Activated CD8-positive, alpha-beta T cell treated with anti-CD3 and anti-CD28 coated beads for 36 hours (primary cell): ENCODE data around the gene WNT3A. TPM values are rescaled to one million over a fixed set of nuclear protein-coding genes. Genes with fewer than 3 reads are reported as not detected.

Experiments used
- ATAC-seq: fragments of 200-7000 bp; cut with Tn5 transposase; one replicate; pipeline ENCODE4 v1.10.0; 2021; ENCODE audit warnings: mild to moderate bottlenecking, moderate library complexity
- CTCF ChIA-PET: fragments of 350-600 bp; sonication (Branson Sonifier 250); formaldehyde crosslinking; loops from one replicate; lab custom pipeline; 2021; ENCODE audit warnings: antibody characterized with exemption; lab: Charles Lee
- POLR2A ChIA-PET: fragments of 350-600 bp; sonication (Branson Sonifier 250); formaldehyde crosslinking; loops from one replicate; lab custom pipeline; 2021; ENCODE audit warnings: antibody characterized with exemption; lab: Charles Lee
- DNase-seq: peaks from one replicate; pipeline ENCODE4 v3.0.0-alpha.2; 2020
- H3K27ac Mint-ChIP-seq: one replicate; pipeline ENCODE4 v1.8.0; 2021; ENCODE audit warnings: mild to moderate bottlenecking, mixed read lengths
- H3K27me3 Mint-ChIP-seq: one replicate; pipeline ENCODE4 v1.8.0; 2021; ENCODE audit warnings: mixed read lengths
- H3K36me3 Mint-ChIP-seq: one replicate; pipeline ENCODE4 v1.8.0; 2021; ENCODE audit warnings: low read depth, mixed read lengths
- H3K4me1 Mint-ChIP-seq: one replicate; pipeline ENCODE4 v1.8.0; 2021; ENCODE audit warnings: low read depth, mixed read lengths
- H3K4me3 Mint-ChIP-seq: one replicate; pipeline ENCODE4 v1.8.0; 2021; ENCODE audit warnings: mild to moderate bottlenecking, moderate library complexity, mixed read lengths
- H3K9me3 Mint-ChIP-seq: one replicate; pipeline ENCODE4 v1.8.0; 2021; ENCODE audit warnings: mixed read lengths
- intact Hi-C: fragments of 100-400 bp; cut with micrococcal nuclease; formaldehyde crosslinking; loops from one replicate; pipeline ENCODE4 v1.10.0; 2022
- total RNA-seq, 2 experiments: library from RNA; stranded (reverse); gene quantifications; one replicate each; pipeline ENCODE4 v1.2.3, GENCODE V29; 2021
- TF ChIP-seq, protein P1 (sequence below): fragments of 200-600 bp; IDR thresholded peaks from one replicate; pipeline ENCODE4 v1.8.0; 2022; ENCODE audit warnings: antibody characterized with exemption, mild to moderate bottlenecking

The WNT3A gene
- total RNA-seq, 2 experiments from 2014 or later, result not detected

DNA sequence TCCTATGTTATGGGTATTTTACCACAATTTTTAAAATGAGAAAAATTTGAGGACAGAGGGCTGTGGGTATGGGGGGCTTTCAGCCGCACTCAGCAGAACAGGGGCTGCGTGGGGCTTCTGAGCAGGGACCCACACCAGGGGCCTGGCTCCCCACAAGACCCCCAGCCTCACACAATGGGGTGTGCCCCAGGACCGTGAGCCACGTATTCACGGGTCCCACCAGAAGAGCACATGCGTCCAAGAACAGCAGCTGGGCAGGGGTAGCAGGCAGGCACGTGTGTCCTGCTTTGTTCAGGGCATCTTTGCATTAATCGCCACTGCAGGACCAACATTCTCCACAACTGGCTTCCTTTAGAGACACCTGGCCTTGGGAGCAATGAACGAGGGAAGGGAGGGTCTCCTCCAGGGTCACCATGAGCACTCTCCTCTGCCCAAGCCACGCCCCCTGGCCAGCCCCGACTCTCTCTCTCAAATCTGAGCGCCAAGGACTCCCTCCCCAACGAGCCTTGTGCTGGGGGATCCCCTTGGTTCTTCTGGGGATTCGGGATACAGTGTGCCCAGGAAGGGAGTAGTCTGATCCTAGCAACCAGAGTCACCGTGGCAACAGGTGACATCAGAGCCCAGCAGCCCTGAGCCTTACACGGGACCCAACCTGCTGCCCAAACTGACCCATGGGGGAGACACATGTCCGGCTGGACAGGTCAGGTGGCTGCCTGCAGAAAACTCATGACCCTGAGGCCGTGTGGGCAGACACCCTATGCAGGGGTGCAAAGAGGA lies 68.3 kb downstream of the WNT3A start:
- ChIA-PET POLR2A (no interaction called here), CTCF (no interaction called here)
- Mint-ChIP-seq H3K27ac (no peak overlapping the region), H3K36me3 (peaks cover 3% of the 10 kb centered on the region), H3K9me3 (no peaks in the 10 kb centered on the region), H3K27me3 (no peaks in the 10 kb centered on the region), H3K4me1 (peaks cover 6% of the 10 kb centered on the region), H3K4me3 (no peak overlapping the region)
- no peak for ATAC-seq
- DNase-seq, result no peak
- TF ChIP-seq, protein P1, sequence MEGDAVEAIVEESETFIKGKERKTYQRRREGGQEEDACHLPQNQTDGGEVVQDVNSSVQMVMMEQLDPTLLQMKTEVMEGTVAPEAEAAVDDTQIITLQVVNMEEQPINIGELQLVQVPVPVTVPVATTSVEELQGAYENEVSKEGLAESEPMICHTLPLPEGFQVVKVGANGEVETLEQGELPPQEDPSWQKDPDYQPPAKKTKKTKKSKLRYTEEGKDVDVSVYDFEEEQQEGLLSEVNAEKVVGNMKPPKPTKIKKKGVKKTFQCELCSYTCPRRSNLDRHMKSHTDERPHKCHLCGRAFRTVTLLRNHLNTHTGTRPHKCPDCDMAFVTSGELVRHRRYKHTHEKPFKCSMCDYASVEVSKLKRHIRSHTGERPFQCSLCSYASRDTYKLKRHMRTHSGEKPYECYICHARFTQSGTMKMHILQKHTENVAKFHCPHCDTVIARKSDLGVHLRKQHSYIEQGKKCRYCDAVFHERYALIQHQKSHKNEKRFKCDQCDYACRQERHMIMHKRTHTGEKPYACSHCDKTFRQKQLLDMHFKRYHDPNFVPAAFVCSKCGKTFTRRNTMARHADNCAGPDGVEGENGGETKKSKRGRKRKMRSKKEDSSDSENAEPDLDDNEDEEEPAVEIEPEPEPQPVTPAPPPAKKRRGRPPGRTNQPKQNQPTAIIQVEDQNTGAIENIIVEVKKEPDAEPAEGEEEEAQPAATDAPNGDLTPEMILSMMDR, result no peak
- intact Hi-C loops, result no loop called here

DNA sequence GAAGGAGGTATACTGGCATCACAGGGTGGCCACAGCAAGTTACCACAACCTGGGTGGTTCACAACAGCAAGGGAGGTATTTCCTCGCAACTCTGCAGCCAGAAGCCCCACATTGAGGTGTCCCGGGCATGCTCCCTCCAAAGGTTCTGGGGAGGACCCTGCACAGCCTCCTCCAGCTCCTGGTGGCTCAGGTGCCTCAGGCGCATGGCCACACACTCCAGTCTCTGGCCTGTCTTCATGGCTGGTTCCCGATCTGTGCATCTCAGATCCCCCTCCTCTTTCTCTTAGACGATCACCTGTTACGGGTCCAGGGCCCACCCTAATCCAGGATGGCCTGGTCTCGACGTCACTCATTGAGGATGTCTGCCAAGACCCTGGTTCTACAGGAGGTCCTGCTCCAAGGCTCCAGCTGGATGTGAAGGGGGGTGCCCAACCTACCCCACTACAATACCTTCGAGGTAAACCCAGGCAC lies 69.0 kb downstream of the WNT3A start:
- DNase-seq (peak; percentile 1), ATAC-seq (no peak)
- no peaks in the 10 kb centered on the region for H3K27me3 Mint-ChIP-seq
- peaks cover 6% of the 10 kb centered on the region for H3K4me1 Mint-ChIP-seq
- ChIA-PET CTCF (no interaction called here), POLR2A (interaction anchor here (0.7 to 0.8 kb wide), 2 partner anchors 34 to 44 kb away, joined by 3 read pairs; no protein-coding TSS in a partner anchor)
- H3K4me3 Mint-ChIP-seq, result no peak overlapping the region
- intact Hi-C loops, result no loop called here
- TF ChIP-seq, protein P1, result no peak
- no peak overlapping the region for H3K27ac Mint-ChIP-seq
- peaks cover 3% of the 10 kb centered on the region for H3K36me3 Mint-ChIP-seq
- H3K9me3 Mint-ChIP-seq, result no peaks in the 10 kb centered on the region

DNA sequence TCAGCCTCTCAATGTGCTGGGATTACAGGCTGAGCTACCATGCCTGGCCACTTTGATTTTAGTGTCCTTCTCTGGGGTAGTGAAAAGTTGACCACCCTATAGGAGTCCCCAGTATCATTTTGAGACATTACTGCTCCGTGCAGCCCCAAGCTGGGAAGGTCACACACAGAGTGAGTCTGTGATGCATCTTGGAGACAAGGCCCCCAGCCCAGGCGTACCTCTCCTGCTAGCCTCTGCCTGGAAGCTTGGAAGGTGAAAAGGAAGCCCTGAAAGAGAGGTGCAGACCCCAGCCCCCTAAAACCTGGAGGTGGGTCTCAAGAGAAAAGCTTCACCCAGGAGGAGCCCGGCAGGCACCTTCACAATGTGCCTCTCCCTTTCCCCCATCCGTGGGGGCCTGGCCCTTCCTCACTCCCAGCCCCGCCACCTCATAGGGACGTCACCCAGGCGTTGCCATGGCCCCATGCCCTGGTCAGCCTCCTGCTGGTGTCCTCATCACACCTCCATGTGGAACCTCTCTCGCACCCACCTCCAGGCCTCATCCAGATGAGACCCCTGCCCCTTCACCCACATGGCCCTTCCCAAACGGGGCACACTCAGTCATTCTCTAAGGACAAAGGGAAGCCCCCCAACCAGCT lies 70.1 kb downstream of the WNT3A start:
- no peak overlapping the region for H3K27ac Mint-ChIP-seq
- peaks cover 8% of the 10 kb centered on the region for H3K4me1 Mint-ChIP-seq
- POLR2A ChIA-PET, result no interaction called here
- CTCF ChIA-PET, result interaction anchor here (1.5 to 2.0 kb wide), 2 partner anchors 54 to 72 kb away, joined by 4 to 7 read pairs; no protein-coding TSS in a partner anchor
- H3K4me3 Mint-ChIP-seq, result no peak overlapping the region
- DNase-seq, result no peak
- no peaks in the 10 kb centered on the region for H3K9me3 Mint-ChIP-seq
- ATAC-seq, result no peak
- intact Hi-C loops, result no loop called here
- no peaks in the 10 kb centered on the region for H3K27me3 Mint-ChIP-seq
- peaks cover 7% of the 10 kb centered on the region for H3K36me3 Mint-ChIP-seq
- TF ChIP-seq, protein P1, result no peak

DNA sequence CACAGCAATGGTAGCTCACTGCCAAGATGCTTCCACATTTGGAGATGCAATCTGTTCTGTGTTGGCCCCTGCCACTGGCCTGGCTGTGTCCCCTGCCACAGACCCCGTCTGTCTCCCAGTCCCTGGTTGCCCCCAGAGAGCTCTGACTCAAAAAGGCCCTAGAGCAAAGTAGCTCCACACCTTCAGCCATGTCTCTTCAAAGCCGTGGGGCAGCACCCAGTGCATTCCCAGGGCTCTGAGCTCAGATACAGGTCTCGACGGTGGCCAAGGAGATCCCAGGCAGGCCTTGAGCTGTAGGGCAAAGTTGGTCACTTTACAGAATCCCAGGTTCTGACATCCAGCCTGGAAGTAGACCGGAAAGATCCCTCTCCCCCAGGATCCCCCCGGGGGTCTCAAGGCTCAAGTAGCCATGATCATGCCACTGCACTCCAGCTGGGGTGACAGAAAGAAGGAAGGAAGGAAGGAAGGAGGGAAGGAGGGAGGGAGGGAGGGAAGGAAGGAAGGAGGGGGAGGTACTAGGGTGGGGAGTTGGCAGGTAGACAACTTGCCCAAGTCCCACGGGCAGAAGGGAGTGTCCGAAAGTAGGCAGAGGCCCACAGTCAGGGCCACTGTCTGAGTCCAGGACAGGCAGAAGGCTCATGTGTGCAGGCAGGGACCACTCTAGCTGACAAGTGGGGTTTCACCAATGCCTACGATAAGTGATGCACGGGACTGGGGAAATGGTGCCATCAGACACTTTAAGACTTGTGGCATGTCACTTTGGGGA lies 71.0 kb downstream of the WNT3A start:
- TF ChIP-seq, protein P1, result no peak
- DNase-seq, result peak; percentile 0
- ATAC-seq, result no peak
- ChIA-PET POLR2A (interaction anchor here (0.8 to 1.0 kb wide), 2 partner anchors 33 to 314 kb away, joined by 3 to 4 read pairs; no protein-coding TSS in a partner anchor), CTCF (interaction anchor here (1.5 to 2.0 kb wide), 2 partner anchors 53 to 73 kb away, joined by 4 to 7 read pairs; no protein-coding TSS in a partner anchor)
- H3K9me3 Mint-ChIP-seq, result no peaks in the 10 kb centered on the region
- H3K4me1 Mint-ChIP-seq, result peaks cover 8% of the 10 kb centered on the region
- H3K27ac Mint-ChIP-seq, result no peak overlapping the region
- H3K36me3 Mint-ChIP-seq, result peaks cover 7% of the 10 kb centered on the region
- intact Hi-C loops, result no loop called here
- no peak overlapping the region for H3K4me3 Mint-ChIP-seq
- H3K27me3 Mint-ChIP-seq, result no peaks in the 10 kb centered on the region
